Peyer's patch (tissue), 4 donors: ENCODE data around the gene MRPL54.

Experiments
- POLR2A ChIP-seq, 2 donors: fragments of 450-650 bp; IDR thresholded peaks; one replicate each; pipeline ENCODE4 v1.5.1; 2017; ENCODE audit warnings: antibody characterized with exemption in 2 of 2, mild to moderate bottlenecking in 2 of 2, moderate library complexity in 2 of 2
- TF ChIP-seq, protein P1 (sequence below), 6 experiments: fragments of 450-650 bp in 4 of 6; fragments of 200-600 bp in 2 of 6; sonication (generic) in 1 of 6; IDR thresholded peaks; one replicate each; pipeline ENCODE4 v1.5.1; 2017 to 2019; ENCODE audit warnings: antibody characterized with exemption in 6 of 6, mild to moderate bottlenecking in 3 of 6, moderate library complexity in 1 of 6

DNA sequence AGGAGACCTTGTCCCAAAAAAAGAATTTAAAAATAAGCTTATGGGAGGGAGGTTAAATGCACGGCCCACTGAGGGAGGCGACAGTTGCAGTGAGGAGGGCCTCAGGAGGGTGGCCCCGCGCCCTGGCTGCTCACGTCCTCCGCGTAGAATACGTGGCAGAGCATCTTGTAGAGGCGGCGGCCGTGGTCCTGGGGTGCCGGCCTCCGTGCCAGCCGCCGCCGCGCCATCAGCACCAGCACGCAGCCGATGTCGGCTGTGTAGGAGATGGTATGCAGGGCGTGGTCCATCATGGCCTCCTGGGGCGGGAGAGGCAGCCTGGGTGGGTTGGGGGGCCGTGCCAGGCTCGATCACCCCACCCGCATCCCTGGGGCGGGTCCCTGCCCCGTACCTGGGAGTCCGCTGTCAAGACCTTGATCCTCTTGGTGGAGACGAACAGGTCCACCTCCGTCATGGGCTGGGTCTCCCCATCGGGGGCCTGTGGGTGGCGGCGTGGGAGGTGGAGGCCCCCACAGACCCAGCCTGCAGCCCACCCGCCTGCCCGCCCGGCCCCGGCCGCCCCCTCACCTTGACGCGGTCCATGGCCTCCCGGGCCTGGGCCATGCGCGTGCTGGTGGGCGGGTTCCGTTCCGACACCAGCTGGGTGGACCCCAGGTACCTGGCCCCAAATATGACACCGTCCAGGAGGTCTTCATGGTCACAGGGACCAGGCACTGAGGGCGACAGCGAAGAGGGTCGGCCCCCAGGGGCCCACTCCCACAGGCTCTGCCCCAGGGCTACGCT, 8.7 kb upstream of the MRPL54 start:
- TF ChIP-seq, protein P1, sequence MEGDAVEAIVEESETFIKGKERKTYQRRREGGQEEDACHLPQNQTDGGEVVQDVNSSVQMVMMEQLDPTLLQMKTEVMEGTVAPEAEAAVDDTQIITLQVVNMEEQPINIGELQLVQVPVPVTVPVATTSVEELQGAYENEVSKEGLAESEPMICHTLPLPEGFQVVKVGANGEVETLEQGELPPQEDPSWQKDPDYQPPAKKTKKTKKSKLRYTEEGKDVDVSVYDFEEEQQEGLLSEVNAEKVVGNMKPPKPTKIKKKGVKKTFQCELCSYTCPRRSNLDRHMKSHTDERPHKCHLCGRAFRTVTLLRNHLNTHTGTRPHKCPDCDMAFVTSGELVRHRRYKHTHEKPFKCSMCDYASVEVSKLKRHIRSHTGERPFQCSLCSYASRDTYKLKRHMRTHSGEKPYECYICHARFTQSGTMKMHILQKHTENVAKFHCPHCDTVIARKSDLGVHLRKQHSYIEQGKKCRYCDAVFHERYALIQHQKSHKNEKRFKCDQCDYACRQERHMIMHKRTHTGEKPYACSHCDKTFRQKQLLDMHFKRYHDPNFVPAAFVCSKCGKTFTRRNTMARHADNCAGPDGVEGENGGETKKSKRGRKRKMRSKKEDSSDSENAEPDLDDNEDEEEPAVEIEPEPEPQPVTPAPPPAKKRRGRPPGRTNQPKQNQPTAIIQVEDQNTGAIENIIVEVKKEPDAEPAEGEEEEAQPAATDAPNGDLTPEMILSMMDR (IDR thresholded peaks at IDR 0.05): no peak
- TF ChIP-seq POLR2A (IDR thresholded peaks at IDR 0.05): no peak
